T-helper 9 cell (primary cell): ENCODE data around the gene TMEM138.

ENCODE experiments used
- DNase-seq: peaks from one replicate; pipeline ENCODE4 v3.0.0-alpha.2; 2020

TMEM138 gene

GRCh38 chr11:61342207-61342803 is 19.9 kb upstream of the TMEM138 start:
- DNase-seq: no peak

- no peak for DNase-seq
Observed at GRCh38 chr11:61343792-61344745, 18.1 kb upstream of the TMEM138 start.

- no peak for DNase-seq
Observed at GRCh38 chr11:61345170-61345610, 17.0 kb upstream of the TMEM138 start.

- DNase-seq: no peak
Observed at GRCh38 chr11:61345954-61346843, 16.0 kb upstream of the TMEM138 start.

GRCh38 chr11:61347916-61348461 is 14.2 kb upstream of the TMEM138 start:
- DNase-seq: no peak

GRCh38 chr11:61349189-61349751 is 12.9 kb upstream of the TMEM138 start:
- DNase-seq: no peak

- no peak for DNase-seq
Observed at GRCh38 chr11:61349916-61350315, 12.3 kb upstream of the TMEM138 start.

- DNase-seq: no peak
Observed at GRCh38 chr11:61350336-61350735, 11.8 kb upstream of the TMEM138 start.

- DNase-seq: no peak
Observed at GRCh38 chr11:61350803-61351202, 11.4 kb upstream of the TMEM138 start.

GRCh38 chr11:61352038-61352437 is 10.1 kb upstream of the TMEM138 start:
- DNase-seq: no peak

- no peak for DNase-seq
Observed at GRCh38 chr11:61353131-61354067, 8.8 kb upstream of the TMEM138 start.

- DNase-seq: no peak
Observed at GRCh38 chr11:61354208-61354607, 8.0 kb upstream of the TMEM138 start.

- DNase-seq: no peak
Observed at GRCh38 chr11:61356706-61357105, 5.5 kb upstream of the TMEM138 start.

- no peak for DNase-seq
Observed at GRCh38 chr11:61357233-61357893, 4.8 kb upstream of the TMEM138 start.

GRCh38 chr11:61357894-61358239 is 4.3 kb upstream of the TMEM138 start:
- DNase-seq: no peak

GRCh38 chr11:61358566-61358965 is 3.6 kb upstream of the TMEM138 start:
- DNase-seq: no peak

- no peak for DNase-seq
Observed at GRCh38 chr11:61359516-61359915, 2.7 kb upstream of the TMEM138 start.

- DNase-seq: no peak
Observed at GRCh38 chr11:61361237-61361740, 885 bp upstream of the TMEM138 start.

GRCh38 chr11:61362542-61362875 is 335 bp downstream of the TMEM138 start:
- peak; percentile 10 for DNase-seq

- DNase-seq: no peak
Observed at GRCh38 chr11:61364012-61364675, 2.0 kb downstream of the TMEM138 start.
